GM12878 (cell line): ENCODE measurements around the gene TMEM254. TPM values are rescaled to one million over a fixed set of nuclear protein-coding genes. Genes with fewer than 3 reads are reported as not detected.

ENCODE experiments used
- ATAC-seq: fragments of 200-7000 bp; cut with Tn5 transposase; 3 replicates; pipeline ENCODE4 v1.9.1; 2020; ENCODE audit warnings: mild to moderate bottlenecking, moderate library complexity
- BruUV-seq: library from RNA; stranded (reverse); fragments of 400-500 nt; replicated peaks from 2 replicates; lab custom pipeline; 2021; lab: Mats Ljungman, UMichigan
- CTCF ChIA-PET: fragments of 300-600 bp; sonication (Branson Sonifier 250); formaldehyde crosslinking; extraction: SDS; loops from one replicate; lab custom pipeline; 2021; ENCODE audit warnings: inconsistent platforms; lab: Yijun Ruan, JAX
- POLR2A ChIA-PET: fragments of 350-600 bp; formaldehyde crosslinking; extraction: SDS; loops from one replicate; lab custom pipeline; 2021; ENCODE audit warnings: inconsistent platforms; lab: Charles Lee
- RAD21 ChIA-PET: fragments of 300-600 bp; sonication (Branson Sonifier 250); formaldehyde crosslinking; loops from one replicate; lab custom pipeline; 2023; ENCODE audit warnings: antibody characterized with exemption; ENCODE audit not compliant: unreplicated experiment; lab: Charles Lee
- SMC1A ChIA-PET: fragments of 300-600 bp; sonication (Branson Sonifier 250); formaldehyde crosslinking; loops from one replicate; lab custom pipeline; 2023; ENCODE audit not compliant: unreplicated experiment, uncharacterized antibody; lab: Charles Lee
- DNase-seq: peaks from one replicate; pipeline ENCODE4 v3.0.0-alpha.2; 2011; ENCODE audit warnings: low read depth, low spot score
- FAIRE-seq: peaks from 3 replicates; lab custom pipeline; 2011; peaks lifted over from hg19 to GRCh38; lab: Jason Lieb, UNC
- H2AFZ ChIP-seq: 2 replicates; pipeline ENCODE4 v1.6.0; 2011; ENCODE audit warnings: low read depth, low read length, control low read depth; ENCODE audit not compliant: control insufficient read depth
- H3K27ac ChIP-seq: 2 replicates; pipeline ENCODE4 v1.5.1; 2011; ENCODE audit warnings: control low read depth; ENCODE audit not compliant: control insufficient read depth, insufficient read depth
- H3K27me3 ChIP-seq, 2 experiments: replicated peaks in 1 of 2; 2 replicates each; pipeline versions ENCODE4 v1.6.0 to v1.6.1; 2011; ENCODE audit warnings: low read length in 1 of 2; ENCODE audit not compliant: control insufficient read depth in 2 of 2, insufficient read depth in 2 of 2
- H3K36me3 ChIP-seq, 2 experiments: 2 replicates each; pipeline ENCODE4 v1.5.1; 2011; ENCODE audit warnings: low read length in 1 of 2; ENCODE audit not compliant: control insufficient read depth in 2 of 2, insufficient read depth in 2 of 2
- H3K4me1 ChIP-seq: 2 replicates; pipeline ENCODE4 v1.6.1; 2011; ENCODE audit warnings: mild to moderate bottlenecking, low read length, moderate library complexity, mixed read lengths; ENCODE audit not compliant: control insufficient read depth, insufficient read depth
- H3K4me2 ChIP-seq: 2 replicates; pipeline ENCODE4 v1.6.0; 2011; ENCODE audit warnings: control low read depth; ENCODE audit not compliant: control insufficient read depth, insufficient read depth
- H3K4me3 ChIP-seq: fragments of 200-600 bp; sonication (generic); 2 replicates; pipeline ENCODE4 v1.5.1; 2016
- H3K79me2 ChIP-seq: 2 replicates; pipeline ENCODE4 v1.6.0; 2011; ENCODE audit warnings: low read length; ENCODE audit not compliant: control insufficient read depth, insufficient read depth
- H3K9ac ChIP-seq: 2 replicates; pipeline ENCODE4 v1.8.0; 2011; ENCODE audit warnings: low read length, control low read depth, mixed read lengths; ENCODE audit not compliant: control insufficient read depth, insufficient read depth
- H3K9me3 ChIP-seq: replicated peaks from 3 replicates; pipeline ENCODE4 v1.5.1; 2011; ENCODE audit warnings: mild to moderate bottlenecking, low read length; ENCODE audit not compliant: control insufficient read depth, insufficient read depth
- H4K20me1 ChIP-seq: 2 replicates; pipeline ENCODE4 v1.6.0; 2011; ENCODE audit not compliant: control insufficient read depth, insufficient read depth
- ATF3 ChIP-seq: IDR thresholded peaks from 2 replicates; pipeline ENCODE4 v1.6.1; 2011; ENCODE audit warnings: low read depth, mild to moderate bottlenecking, low read length, moderate library complexity, borderline replicate concordance; ENCODE audit errors: extremely low read depth
- E4F1 ChIP-seq: fragments of 450-650 bp; IDR thresholded peaks from 2 replicates; pipeline ENCODE4 v1.6.1; 2018; ENCODE audit warnings: borderline replicate concordance, mild to moderate bottlenecking; ENCODE audit not compliant: partially characterized antibody
- HDAC6 ChIP-seq: fragments of 200-600 bp; sonication (generic); IDR thresholded peaks from one replicate; pipeline ENCODE4 v1.8.0; 2017; ENCODE audit warnings: antibody characterized with exemption; ENCODE audit not compliant: unreplicated experiment
- IKZF1 ChIP-seq: fragments of 450-650 bp; conservative IDR thresholded peaks from 2 replicates; pipeline ENCODE4 v1.6.1; 2017; ENCODE audit warnings: antibody characterized with exemption, mild to moderate bottlenecking
- IRF3 ChIP-seq: fragments of 450-650 bp; IDR thresholded peaks from 2 replicates; pipeline ENCODE4 v1.6.1; 2014; ENCODE audit warnings: mild to moderate bottlenecking
- MTA3 ChIP-seq: IDR thresholded peaks from 2 replicates; pipeline ENCODE4 v1.6.1; 2012; ENCODE audit warnings: low read length, inconsistent platforms, borderline replicate concordance
- NR2C2 ChIP-seq: IDR thresholded peaks from 2 replicates; pipeline ENCODE4 v1.6.1; 2011; ENCODE audit warnings: borderline replicate concordance, low read depth; ENCODE audit not compliant: control insufficient read depth, insufficient read length
- POLR2AphosphoS2 ChIP-seq: IDR thresholded peaks from 2 replicates; pipeline ENCODE4 v1.6.1; 2011; ENCODE audit warnings: low read depth, mild to moderate bottlenecking, low read length, improper control_type of control experiment, moderate library complexity
- RBBP5 ChIP-seq: fragments of 200-600 bp; sonication (generic); conservative IDR thresholded peaks from 2 replicates; pipeline ENCODE4 v1.6.1; 2016
- STAT1 ChIP-seq: fragments of 450-650 bp; conservative IDR thresholded peaks from 2 replicates; pipeline ENCODE4 v1.6.1; 2014; ENCODE audit warnings: antibody characterized with exemption, mild to moderate bottlenecking
- SUZ12 ChIP-seq: fragments of 200-600 bp; sonication (generic); IDR thresholded peaks from one replicate; pipeline ENCODE4 v1.6.1; 2018; ENCODE audit warnings: antibody characterized with exemption, mild to moderate bottlenecking; ENCODE audit not compliant: unreplicated experiment
- WGBS: methylation state at CpG from one replicate; pipeline ENCODE4 v1.1.6; 2016; ENCODE audit warnings: low lambda C conversion rate; ENCODE audit not compliant: insufficient replicate concordance, insufficient coverage; ENCODE audit errors: missing lambda C conversion rate; 5-methylcytosine and 5-hydroxymethylcytosine counted together
- in situ Hi-C: fragments of 300-500 bp; cut with MboI; formaldehyde crosslinking; loops from 9 replicates; pipeline ENCODE4 v1.14.3; 2018; ENCODE audit warnings: mixed read lengths
- intact Hi-C: fragments of 100-400 bp; cut with micrococcal nuclease; formaldehyde crosslinking; loops from one replicate; pipeline ENCODE4 v1.14.2; 2022; ENCODE audit not compliant: unreplicated experiment
- polyA plus RNA-seq, 11 experiments: library from polyadenylated mRNA; depleted of rRNA in 4 of 11; unstranded in 6 of 11; stranded (reverse) in 5 of 11; fragments of >200 nt; fragmentation: Nextera tagmentation in 4 of 11; fragmentation: Illumina TruSeq in 1 of 11; extraction: Ambion mirVana in 4 of 11; extraction: Trizol in 1 of 11; gene quantifications; 1 replicate in 1 of 11; 2 replicates in 10 of 11; pipeline versions ENCODE4 v1.2.1 to v1.2.3, GENCODE V29; 2011 to 2016; ENCODE audit warnings: inconsistent platforms in 2 of 11, missing spikeins in 2 of 11, low read depth in 1 of 11
- total RNA-seq, 4 experiments: library from RNA; depleted of rRNA in 3 of 4; stranded (reverse); fragments of >200 nt in 3 of 4; fragmentation: Illumina TruSeq in 1 of 4; extraction: Trizol in 1 of 4; gene quantifications; 2 replicates each; pipeline versions ENCODE4 v1.2.1 to v1.2.3, GENCODE V29; 2013 to 2021
- TF ChIP-seq, protein P1 (sequence below): fragments of 450-650 bp; formaldehyde crosslinking; IDR thresholded peaks from 2 replicates; pipeline ENCODE4 v1.4.0; 2022; ENCODE audit warnings: mild to moderate bottlenecking, moderate library complexity
- TF ChIP-seq, protein P2 (sequence below): fragments of 450-650 bp; IDR thresholded peaks from 2 replicates; pipeline ENCODE4 v1.6.1; 2018; ENCODE audit warnings: mild to moderate bottlenecking, low read depth, moderate library complexity; ENCODE audit not compliant: partially characterized antibody

The TMEM254 gene
- total and polyA plus RNA-seq, 10 of the 15 experiments (the other 5 are each of a cell fraction or from before 2014, with no cell fraction given) = 5.6 to 29.0 (median 13.1) TPM

DNA sequence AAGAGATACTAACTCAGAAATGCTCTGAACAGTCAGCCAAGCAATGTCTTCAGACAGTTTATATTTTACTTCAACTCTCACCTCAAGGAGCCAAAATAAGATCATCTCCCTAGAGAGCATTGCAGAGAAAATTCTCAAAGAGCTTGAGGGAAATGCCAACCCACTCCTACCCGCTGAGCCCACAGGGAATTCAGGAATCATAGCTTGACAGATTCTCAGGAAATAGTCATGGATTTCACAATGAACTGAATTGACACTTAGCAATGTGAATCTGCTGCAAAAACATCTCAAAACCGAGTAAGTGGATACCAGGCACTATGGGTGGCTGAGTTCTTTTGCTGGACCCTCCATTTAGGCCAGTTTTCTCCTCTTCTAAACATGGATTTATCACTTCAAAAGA, 44.3 kb downstream of the TMEM254 start:
- RAD21 ChIA-PET = no interaction called here
- Histone ChIP-seq H4K20me1 (no peaks in the 10 kb centered on the region), H2AFZ (no peak overlapping the region), H3K36me3 (no peaks in the 10 kb centered on the region), H3K79me2 (no peaks in the 10 kb centered on the region), H3K27me3 (peaks cover 0 to 5% of the 10 kb centered on the region in 2 experiments; a peak in 1 of 4 replicates), H3K9me3 (no peaks in the 10 kb centered on the region), H3K4me3 (no peak overlapping the region), H3K4me1 (no peaks in the 10 kb centered on the region), H3K27ac (no peak overlapping the region), H3K9ac (no peak overlapping the region), H3K4me2 (no peak overlapping the region)
- intact Hi-C loops (no loop called here), in situ Hi-C loops (no loop called here)
- SMC1A ChIA-PET = no interaction called here
- no TSS peak for BruUV-seq
- CTCF ChIA-PET = no interaction called here
- ATAC-seq (no peak), DNase-seq (no peak), FAIRE-seq (no peak)
- POLR2A ChIA-PET = no interaction called here
- TF ChIP-seq, protein P1, sequence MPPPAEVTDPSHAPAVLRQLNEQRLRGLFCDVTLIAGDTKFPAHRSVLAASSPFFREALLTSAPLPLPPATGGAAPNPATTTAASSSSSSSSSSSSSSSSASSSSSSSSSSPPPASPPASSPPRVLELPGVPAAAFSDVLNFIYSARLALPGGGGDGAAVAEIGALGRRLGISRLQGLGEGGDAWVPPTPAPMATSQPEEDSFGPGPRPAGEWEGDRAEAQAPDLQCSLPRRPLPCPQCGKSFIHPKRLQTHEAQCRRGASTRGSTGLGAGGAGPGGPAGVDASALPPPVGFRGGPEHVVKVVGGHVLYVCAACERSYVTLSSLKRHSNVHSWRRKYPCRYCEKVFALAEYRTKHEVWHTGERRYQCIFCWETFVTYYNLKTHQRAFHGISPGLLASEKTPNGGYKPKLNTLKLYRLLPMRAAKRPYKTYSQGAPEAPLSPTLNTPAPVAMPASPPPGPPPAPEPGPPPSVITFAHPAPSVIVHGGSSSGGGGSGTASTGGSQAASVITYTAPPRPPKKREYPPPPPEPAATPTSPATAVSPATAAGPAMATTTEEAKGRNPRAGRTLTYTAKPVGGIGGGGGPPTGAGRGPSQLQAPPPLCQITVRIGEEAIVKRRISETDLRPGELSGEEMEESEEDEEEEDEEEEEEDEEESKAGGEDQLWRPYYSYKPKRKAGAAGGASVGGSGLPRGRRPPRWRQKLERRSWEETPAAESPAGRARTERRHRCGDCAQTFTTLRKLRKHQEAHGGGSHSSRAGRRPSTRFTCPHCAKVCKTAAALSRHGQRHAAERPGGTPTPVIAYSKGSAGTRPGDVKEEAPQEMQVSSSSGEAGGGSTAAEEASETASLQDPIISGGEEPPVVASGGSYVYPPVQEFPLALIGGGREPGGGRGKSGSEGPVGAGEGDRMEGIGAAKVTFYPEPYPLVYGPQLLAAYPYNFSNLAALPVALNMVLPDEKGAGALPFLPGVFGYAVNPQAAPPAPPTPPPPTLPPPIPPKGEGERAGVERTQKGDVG (CRISPR knock-in tag) = no peak
- no peak for TF ChIP-seq RBBP5
- TF ChIP-seq NR2C2 = no peak
- no peak for TF ChIP-seq STAT1
- TF ChIP-seq SUZ12 = no peak
- no peak for TF ChIP-seq IRF3
- TF ChIP-seq POLR2AphosphoS2 = no peak
- TF ChIP-seq HDAC6 = no peak
- no peak for TF ChIP-seq MTA3
- no peak for TF ChIP-seq IKZF1
- no peak for TF ChIP-seq ATF3
- TF ChIP-seq, protein P2, sequence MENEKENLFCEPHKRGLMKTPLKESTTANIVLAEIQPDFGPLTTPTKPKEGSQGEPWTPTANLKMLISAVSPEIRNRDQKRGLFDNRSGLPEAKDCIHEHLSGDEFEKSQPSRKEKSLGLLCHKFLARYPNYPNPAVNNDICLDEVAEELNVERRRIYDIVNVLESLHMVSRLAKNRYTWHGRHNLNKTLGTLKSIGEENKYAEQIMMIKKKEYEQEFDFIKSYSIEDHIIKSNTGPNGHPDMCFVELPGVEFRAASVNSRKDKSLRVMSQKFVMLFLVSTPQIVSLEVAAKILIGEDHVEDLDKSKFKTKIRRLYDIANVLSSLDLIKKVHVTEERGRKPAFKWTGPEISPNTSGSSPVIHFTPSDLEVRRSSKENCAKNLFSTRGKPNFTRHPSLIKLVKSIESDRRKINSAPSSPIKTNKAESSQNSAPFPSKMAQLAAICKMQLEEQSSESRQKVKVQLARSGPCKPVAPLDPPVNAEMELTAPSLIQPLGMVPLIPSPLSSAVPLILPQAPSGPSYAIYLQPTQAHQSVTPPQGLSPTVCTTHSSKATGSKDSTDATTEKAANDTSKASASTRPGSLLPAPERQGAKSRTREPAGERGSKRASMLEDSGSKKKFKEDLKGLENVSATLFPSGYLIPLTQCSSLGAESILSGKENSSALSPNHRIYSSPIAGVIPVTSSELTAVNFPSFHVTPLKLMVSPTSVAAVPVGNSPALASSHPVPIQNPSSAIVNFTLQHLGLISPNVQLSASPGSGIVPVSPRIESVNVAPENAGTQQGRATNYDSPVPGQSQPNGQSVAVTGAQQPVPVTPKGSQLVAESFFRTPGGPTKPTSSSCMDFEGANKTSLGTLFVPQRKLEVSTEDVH = no peak
- no peak for TF ChIP-seq E4F1
- whole genome bisulfite sequencing = 0% methylated on average over 2 of the region's 2 CpGs
